ENCODE results near the gene KRT85.

Gene KRT85

GRCh38 chr12:52323001-52323400, 44.3 kb downstream of the KRT85 start:
- no peak for DNase-seq

GRCh38 chr12:52322069-52322468, 45.2 kb downstream of the KRT85 start:
- DNase-seq = no peak

GRCh38 chr12:52321418-52321817, 45.9 kb downstream of the KRT85 start:
- DNase-seq = no peak

- DNase-seq = no peak
Measured at GRCh38 chr12:52320784-52321400, 46.4 kb downstream of the KRT85 start, which contains the start of gene KRT83. Gene KRT83, minus strand, starts transcription at chr12:52321398. Its CDS starts 63 bp downstream, at chr12:52321335.

- DNase-seq = no peak
Measured at GRCh38 chr12:52319097-52319496, 48.2 kb downstream of the KRT85 start.

GRCh38 chr12:52318241-52318990, 48.9 kb downstream of the KRT85 start:
- no peak for DNase-seq

GRCh38 chr12:52317468-52318052, 49.7 kb downstream of the KRT85 start:
- DNase-seq = no peak

GRCh38 chr12:52316701-52317100, 50.6 kb downstream of the KRT85 start:
- no peak for DNase-seq

GRCh38 chr12:52316290-52316689, 51.0 kb downstream of the KRT85 start:
- DNase-seq = no peak

- peak; percentile 46 for DNase-seq
Measured at GRCh38 chr12:52315721-52316120, 51.6 kb downstream of the KRT85 start.

GRCh38 chr12:52314511-52314910, 52.8 kb downstream of the KRT85 start:
- DNase-seq = no peak

GRCh38 chr12:52313926-52314325, 53.4 kb downstream of the KRT85 start:
- no peak for DNase-seq

- no peak for DNase-seq
Measured at GRCh38 chr12:52313461-52313860, 53.8 kb downstream of the KRT85 start.

- DNase-seq = no peak
Measured at GRCh38 chr12:52312086-52312485, 55.2 kb downstream of the KRT85 start.

- no peak for DNase-seq
Measured at GRCh38 chr12:52311285-52311648, 56.0 kb downstream of the KRT85 start.

- DNase-seq = no peak
Measured at GRCh38 chr12:52310622-52311284, 56.5 kb downstream of the KRT85 start.
